K562 (cell line): ENCODE results near the gene UBE2G2. TPM values are rescaled to one million over a fixed set of nuclear protein-coding genes. Genes with fewer than 3 reads are reported as not detected.

Experiments
- BCL6 ChIP-seq: fragments of 250-450 bp; sonication (Bioruptor Pico); IDR thresholded peaks from 2 replicates; pipeline ENCODE4 v1.4.0; 2020
- EGR1 ChIP-seq: fragments of 450-650 bp; conservative IDR thresholded peaks from 2 replicates; pipeline ENCODE4 v1.6.1; 2017; ENCODE audit warnings: mild to moderate bottlenecking
- ERF ChIP-seq: fragments of 450-650 bp; formaldehyde crosslinking; IDR thresholded peaks from 2 replicates; pipeline ENCODE4 v1.4.0; 2020; ENCODE audit warnings: mild to moderate bottlenecking, mixed read lengths
- FOXM1 ChIP-seq, 2 experiments: fragments of 450-650 bp in 1 of 2; sonication (generic) in 1 of 2; formaldehyde crosslinking in 1 of 2; IDR thresholded peaks; 2 replicates each; pipeline versions ENCODE4 v1.6.1 to v1.9.0; 2017 to 2022; ENCODE audit warnings: low read depth in 2 of 2, mild to moderate bottlenecking in 2 of 2, missing genetic modification reagents in 1 of 2, moderate library complexity in 1 of 2
- HBP1 ChIP-seq: fragments of 450-650 bp; formaldehyde crosslinking; IDR thresholded peaks from 2 replicates; pipeline ENCODE4 v1.4.0; 2022; ENCODE audit warnings: missing genetic modification characterization
- HEY1 ChIP-seq: fragments of 250-450 bp; sonication (Bioruptor Pico); IDR thresholded peaks from 2 replicates; pipeline ENCODE4 v1.5.0; 2020; ENCODE audit warnings: mild to moderate bottlenecking, moderate library complexity, borderline replicate concordance
- PTRF ChIP-seq: fragments of 450-650 bp; IDR thresholded peaks from 2 replicates; pipeline ENCODE4 v1.6.1; 2016; ENCODE audit warnings: mild to moderate bottlenecking, missing genetic modification characterization, missing compliant biosample characterization
- TAF1 ChIP-seq: IDR thresholded peaks from 2 replicates; pipeline ENCODE4 v1.6.1; 2011; ENCODE audit warnings: mild to moderate bottlenecking, low read length, moderate library complexity; ENCODE audit not compliant: insufficient read depth, control insufficient read depth, severe bottlenecking; ENCODE audit errors: extremely low read depth
- TBP ChIP-seq: optimal IDR thresholded peaks from 2 replicates; pipeline ENCODE3; 2011; ENCODE audit warnings: low read depth, low read length, improper control_type of control experiment
- TFAM ChIP-seq: fragments of 250-450 bp; sonication (Bioruptor Pico); conservative IDR thresholded peaks from 2 replicates; pipeline ENCODE4 v1.5.0; 2021; ENCODE audit warnings: mild to moderate bottlenecking, moderate library complexity
- ZFX ChIP-seq: sonication (generic); formaldehyde crosslinking; IDR thresholded peaks from 2 replicates; pipeline ENCODE4 v1.8.0; 2022; ENCODE audit warnings: mild to moderate bottlenecking, missing genetic modification reagents, moderate library complexity
- ZNF639 ChIP-seq, 2 experiments: fragments of 200-800 bp in 1 of 2; sonication (Bioruptor generic) in 1 of 2; sonication (generic) in 1 of 2; formaldehyde crosslinking in 1 of 2; IDR thresholded peaks in 1 of 2; conservative IDR thresholded peaks in 1 of 2; 2 replicates each; pipeline versions ENCODE4 v1.5.0 to v1.6.1; 2016 to 2020; ENCODE audit warnings: missing compliant biosample characterization in 1 of 2, missing genetic modification characterization in 1 of 2, missing genetic modification reagents in 1 of 2
- polyA plus RNA-seq, 8 experiments: library from polyadenylated mRNA; depleted of rRNA in 4 of 8; stranded (reverse) in 5 of 8; unstranded in 3 of 8; fragments of >200 nt; fragmentation: Nextera tagmentation in 2 of 8; fragmentation: Illumina TruSeq in 1 of 8; extraction: Ambion mirVana in 2 of 8; extraction: Trizol in 1 of 8; gene quantifications; 2 replicates each; pipeline versions ENCODE4 v1.2.1 to v1.2.3, GENCODE V29; 2011 to 2014; ENCODE audit warnings: inconsistent platforms in 1 of 8, missing spikeins in 1 of 8
- total RNA-seq, 7 experiments: library from RNA; depleted of rRNA in 6 of 7; stranded (reverse); fragments of >200 nt in 6 of 7; fragmentation: Illumina TruSeq in 2 of 7; extraction: Trizol in 2 of 7; gene quantifications; 2 replicates each; pipeline versions ENCODE4 v1.2.1 to v1.2.3, GENCODE V29; 2011 to 2021; ENCODE audit warnings: low replicate concordance in 1 of 7
- TF ChIP-seq, protein P1 (sequence below): fragments of 200-800 bp; sonication (Bioruptor generic); IDR thresholded peaks from 2 replicates; pipeline ENCODE4 v1.6.1; 2017; ENCODE audit warnings: missing genetic modification characterization, missing compliant biosample characterization
- TF ChIP-seq, protein P2 (sequence below): fragments of 450-650 bp; conservative IDR thresholded peaks from 2 replicates; pipeline ENCODE4 v1.6.1; 2016; ENCODE audit warnings: missing genetic modification characterization, low read depth, mild to moderate bottlenecking, control low read depth, missing compliant biosample characterization
- TF ChIP-seq, protein P3 (sequence below): fragments of 450-650 bp; IDR thresholded peaks from 2 replicates; pipeline ENCODE4 v1.6.1; 2016; ENCODE audit warnings: missing biosample characterization, missing genetic modification characterization
- TF ChIP-seq, protein P4 (sequence below): fragments of 250-450 bp; sonication (Bioruptor Pico); IDR thresholded peaks from 2 replicates; pipeline ENCODE4 v1.9.0; 2021; ENCODE audit warnings: mild to moderate bottlenecking, inconsistent platforms

UBE2G2 gene
- total and polyA plus RNA-seq, 9 of the 15 experiments (the other 6 are each of a cell fraction or from before 2014, with no cell fraction given): 47.5 to 225 (median 140) TPM

GRCh38 chr21:44845418-44846223 is 44.0 kb upstream of the UBE2G2 start (continued):
- TF ChIP-seq TAF1 (no peak), TBP (peak; percentile 57), HBP1 (CRISPR knock-in tag) (no peak), TFAM (CRISPR knock-in tag) (no peak), BCL6 (CRISPR knock-in tag) (no peak), EGR1 (peak; percentile 82), ZFX (CRISPR knock-in tag) (peak; percentile 73), ZNF639 (CRISPR knock-in tag; conservative IDR thresholded peaks at IDR 0.05 in 1 of 2, IDR thresholded peaks at IDR 0.05 in 1 of 2) (no peak), HEY1 (no peak), ERF (CRISPR knock-in tag) (no peak), FOXM1 (IDR thresholded peaks at IDR 0.05; ENCODE audit: low read depth) (no peak), FOXM1 (CRISPR knock-in tag; IDR thresholded peaks at IDR 0.05; ENCODE audit: low read depth) (no peak), PTRF (tag) (peak; percentile 89)
- TF ChIP-seq, protein P1, sequence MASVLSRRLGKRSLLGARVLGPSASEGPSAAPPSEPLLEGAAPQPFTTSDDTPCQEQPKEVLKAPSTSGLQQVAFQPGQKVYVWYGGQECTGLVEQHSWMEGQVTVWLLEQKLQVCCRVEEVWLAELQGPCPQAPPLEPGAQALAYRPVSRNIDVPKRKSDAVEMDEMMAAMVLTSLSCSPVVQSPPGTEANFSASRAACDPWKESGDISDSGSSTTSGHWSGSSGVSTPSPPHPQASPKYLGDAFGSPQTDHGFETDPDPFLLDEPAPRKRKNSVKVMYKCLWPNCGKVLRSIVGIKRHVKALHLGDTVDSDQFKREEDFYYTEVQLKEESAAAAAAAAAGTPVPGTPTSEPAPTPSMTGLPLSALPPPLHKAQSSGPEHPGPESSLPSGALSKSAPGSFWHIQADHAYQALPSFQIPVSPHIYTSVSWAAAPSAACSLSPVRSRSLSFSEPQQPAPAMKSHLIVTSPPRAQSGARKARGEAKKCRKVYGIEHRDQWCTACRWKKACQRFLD (CRISPR knock-in tag): 0 out of 2 replicates have a peak, but pooled peaks have one; percentile 65
- TF ChIP-seq, protein P2, sequence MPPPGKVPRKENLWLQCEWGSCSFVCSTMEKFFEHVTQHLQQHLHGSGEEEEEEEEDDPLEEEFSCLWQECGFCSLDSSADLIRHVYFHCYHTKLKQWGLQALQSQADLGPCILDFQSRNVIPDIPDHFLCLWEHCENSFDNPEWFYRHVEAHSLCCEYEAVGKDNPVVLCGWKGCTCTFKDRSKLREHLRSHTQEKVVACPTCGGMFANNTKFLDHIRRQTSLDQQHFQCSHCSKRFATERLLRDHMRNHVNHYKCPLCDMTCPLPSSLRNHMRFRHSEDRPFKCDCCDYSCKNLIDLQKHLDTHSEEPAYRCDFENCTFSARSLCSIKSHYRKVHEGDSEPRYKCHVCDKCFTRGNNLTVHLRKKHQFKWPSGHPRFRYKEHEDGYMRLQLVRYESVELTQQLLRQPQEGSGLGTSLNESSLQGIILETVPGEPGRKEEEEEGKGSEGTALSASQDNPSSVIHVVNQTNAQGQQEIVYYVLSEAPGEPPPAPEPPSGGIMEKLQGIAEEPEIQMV (tag): peak; percentile 83
- TF ChIP-seq, protein P3, sequence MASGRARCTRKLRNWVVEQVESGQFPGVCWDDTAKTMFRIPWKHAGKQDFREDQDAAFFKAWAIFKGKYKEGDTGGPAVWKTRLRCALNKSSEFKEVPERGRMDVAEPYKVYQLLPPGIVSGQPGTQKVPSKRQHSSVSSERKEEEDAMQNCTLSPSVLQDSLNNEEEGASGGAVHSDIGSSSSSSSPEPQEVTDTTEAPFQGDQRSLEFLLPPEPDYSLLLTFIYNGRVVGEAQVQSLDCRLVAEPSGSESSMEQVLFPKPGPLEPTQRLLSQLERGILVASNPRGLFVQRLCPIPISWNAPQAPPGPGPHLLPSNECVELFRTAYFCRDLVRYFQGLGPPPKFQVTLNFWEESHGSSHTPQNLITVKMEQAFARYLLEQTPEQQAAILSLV (tag): peak; percentile 64
- TF ChIP-seq, protein P4, sequence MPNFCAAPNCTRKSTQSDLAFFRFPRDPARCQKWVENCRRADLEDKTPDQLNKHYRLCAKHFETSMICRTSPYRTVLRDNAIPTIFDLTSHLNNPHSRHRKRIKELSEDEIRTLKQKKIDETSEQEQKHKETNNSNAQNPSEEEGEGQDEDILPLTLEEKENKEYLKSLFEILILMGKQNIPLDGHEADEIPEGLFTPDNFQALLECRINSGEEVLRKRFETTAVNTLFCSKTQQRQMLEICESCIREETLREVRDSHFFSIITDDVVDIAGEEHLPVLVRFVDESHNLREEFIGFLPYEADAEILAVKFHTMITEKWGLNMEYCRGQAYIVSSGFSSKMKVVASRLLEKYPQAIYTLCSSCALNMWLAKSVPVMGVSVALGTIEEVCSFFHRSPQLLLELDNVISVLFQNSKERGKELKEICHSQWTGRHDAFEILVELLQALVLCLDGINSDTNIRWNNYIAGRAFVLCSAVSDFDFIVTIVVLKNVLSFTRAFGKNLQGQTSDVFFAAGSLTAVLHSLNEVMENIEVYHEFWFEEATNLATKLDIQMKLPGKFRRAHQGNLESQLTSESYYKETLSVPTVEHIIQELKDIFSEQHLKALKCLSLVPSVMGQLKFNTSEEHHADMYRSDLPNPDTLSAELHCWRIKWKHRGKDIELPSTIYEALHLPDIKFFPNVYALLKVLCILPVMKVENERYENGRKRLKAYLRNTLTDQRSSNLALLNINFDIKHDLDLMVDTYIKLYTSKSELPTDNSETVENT (CRISPR knock-in tag): peak; percentile 64; the same call in 1 of the 2 replicates
